Subcutaneous abdominal adipose tissue (tissue), 5 donors: ENCODE results near the gene ABI3.

ENCODE experiments used
- H3K27ac ChIP-seq: one replicate; pipeline ENCODE4 v1.7.0; 2013; ENCODE audit warnings: low read depth, mild to moderate bottlenecking, inconsistent platforms, low read length, moderate library complexity
- H3K27me3 ChIP-seq, 5 donors: one replicate each; pipeline ENCODE4 v1.7.0; 2013; ENCODE audit warnings: low read length in 5 of 5, inconsistent platforms in 1 of 5; ENCODE audit not compliant: control insufficient read depth in 5 of 5, insufficient read depth in 4 of 5
- H3K36me3 ChIP-seq, 5 donors: one replicate each; pipeline ENCODE4 v1.7.0; 2013; ENCODE audit warnings: low read length in 5 of 5; ENCODE audit not compliant: control insufficient read depth in 5 of 5, insufficient read depth in 5 of 5
- H3K4me1 ChIP-seq, 5 donors: one replicate each; pipeline ENCODE4 v1.7.0; 2013; ENCODE audit warnings: low read length in 5 of 5, mild to moderate bottlenecking in 3 of 5, moderate library complexity in 1 of 5; ENCODE audit not compliant: control insufficient read depth in 5 of 5, insufficient read depth in 5 of 5
- H3K4me3 ChIP-seq, 5 donors: one replicate each; pipeline ENCODE4 v1.7.0; 2013; ENCODE audit warnings: low read length in 5 of 5, low read depth in 1 of 5
- H3K9ac ChIP-seq, 5 donors: one replicate each; pipeline ENCODE4 v1.7.0; 2013; ENCODE audit warnings: low read length in 5 of 5, mild to moderate bottlenecking in 4 of 5, moderate library complexity in 3 of 5
- H3K9me3 ChIP-seq, 5 donors: one replicate each; pipeline ENCODE4 v1.7.0; 2013; ENCODE audit warnings: low read length in 5 of 5; ENCODE audit not compliant: control insufficient read depth in 5 of 5
- donor health status: healthy.
- donor health status: healthy.
- donor health status: healthy.
- donor health status: healthy.
- donor health status: healthy.

Gene ABI3

DNA sequence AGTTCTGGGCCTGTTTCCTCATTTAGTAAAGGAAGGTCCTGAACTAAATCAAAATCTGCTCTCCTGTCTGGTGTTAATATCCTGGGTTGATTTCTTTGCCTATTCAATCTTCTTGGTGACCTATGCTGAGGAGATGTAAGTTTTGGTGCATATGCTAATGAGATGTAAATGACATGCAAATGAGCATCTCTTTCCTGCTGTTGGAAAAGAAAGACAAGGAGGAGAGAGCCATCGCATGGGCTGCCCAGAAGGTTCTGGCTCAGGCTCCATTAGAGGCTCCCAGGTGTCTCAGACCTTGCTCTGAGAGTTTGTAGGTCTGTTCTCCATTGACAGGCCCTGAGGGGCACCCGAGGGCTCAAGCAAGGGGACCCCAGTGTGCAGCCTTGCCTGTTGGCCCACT is 3.3 kb downstream of the ABI3 start:
- Histone ChIP-seq H3K27me3 (peaks cover 0 to 10% (median 6%) of the 10 kb centered on the region in 5 donors), H3K4me1 (peaks cover 12 to 69% (median 33%) of the 10 kb centered on the region in 5 donors), H3K9me3 (no peaks in the 10 kb centered on the region), H3K9ac (no peak overlapping the region), H3K27ac (no peak overlapping the region), H3K4me3 (no peak overlapping the region), H3K36me3 (no peaks in the 10 kb centered on the region)

- no peak overlapping the region for H3K9ac ChIP-seq
- H3K36me3 ChIP-seq, result no peaks in the 10 kb centered on the region
- peak overlapping the region in 1 of 5 donors; percentile 6 for H3K4me3 ChIP-seq
- peaks cover 12 to 63% (median 35%) of the 10 kb centered on the region in 5 donors for H3K4me1 ChIP-seq
- no peaks in the 10 kb centered on the region for H3K9me3 ChIP-seq
- H3K27ac ChIP-seq, result no peak overlapping the region
- H3K27me3 ChIP-seq, result peaks cover 0 to 12% (median 6%) of the 10 kb centered on the region in 5 donors
Measured at GRCh38 chr17:49214676-49215360, 4.3 kb downstream of the ABI3 start.

DNA sequence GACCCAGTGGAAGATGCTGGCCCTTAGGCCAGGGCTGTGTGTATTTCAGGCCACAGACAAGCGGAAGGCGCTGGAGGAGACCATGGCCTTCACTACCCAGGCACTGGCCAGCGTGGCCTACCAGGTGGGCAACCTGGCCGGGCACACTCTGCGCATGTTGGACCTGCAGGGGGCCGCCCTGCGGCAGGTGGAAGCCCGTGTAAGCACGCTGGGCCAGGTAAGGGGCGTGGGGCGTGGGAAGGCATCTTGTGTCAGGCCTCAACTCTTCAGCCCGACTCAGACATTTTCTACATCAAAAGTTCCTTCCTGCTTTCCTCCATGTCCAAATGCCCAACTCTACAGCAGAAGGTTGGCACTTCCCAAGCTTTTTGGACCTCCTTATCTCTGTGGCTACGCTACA is 6.0 kb downstream of the ABI3 start:
- Histone ChIP-seq H3K9me3 (no peaks in the 10 kb centered on the region), H3K9ac (no peak overlapping the region), H3K27ac (peak overlapping the region; percentile 50), H3K4me1 (peaks cover 12 to 51% (median 29%) of the 10 kb centered on the region in 5 donors), H3K4me3 (no peak overlapping the region), H3K36me3 (no peaks in the 10 kb centered on the region), H3K27me3 (peaks cover 0 to 6% (median 5%) of the 10 kb centered on the region in 5 donors)

- Histone ChIP-seq H3K36me3 (no peaks in the 10 kb centered on the region), H3K4me1 (peaks cover 12 to 51% (median 29%) of the 10 kb centered on the region in 5 donors), H3K9ac (no peak overlapping the region), H3K27ac (peak overlapping the region; percentile 50), H3K27me3 (peaks cover 0 to 10% (median 5%) of the 10 kb centered on the region in 5 donors), H3K9me3 (no peaks in the 10 kb centered on the region), H3K4me3 (no peak overlapping the region)
Measured at GRCh38 chr17:49216953-49217650, 6.6 kb downstream of the ABI3 start.

DNA sequence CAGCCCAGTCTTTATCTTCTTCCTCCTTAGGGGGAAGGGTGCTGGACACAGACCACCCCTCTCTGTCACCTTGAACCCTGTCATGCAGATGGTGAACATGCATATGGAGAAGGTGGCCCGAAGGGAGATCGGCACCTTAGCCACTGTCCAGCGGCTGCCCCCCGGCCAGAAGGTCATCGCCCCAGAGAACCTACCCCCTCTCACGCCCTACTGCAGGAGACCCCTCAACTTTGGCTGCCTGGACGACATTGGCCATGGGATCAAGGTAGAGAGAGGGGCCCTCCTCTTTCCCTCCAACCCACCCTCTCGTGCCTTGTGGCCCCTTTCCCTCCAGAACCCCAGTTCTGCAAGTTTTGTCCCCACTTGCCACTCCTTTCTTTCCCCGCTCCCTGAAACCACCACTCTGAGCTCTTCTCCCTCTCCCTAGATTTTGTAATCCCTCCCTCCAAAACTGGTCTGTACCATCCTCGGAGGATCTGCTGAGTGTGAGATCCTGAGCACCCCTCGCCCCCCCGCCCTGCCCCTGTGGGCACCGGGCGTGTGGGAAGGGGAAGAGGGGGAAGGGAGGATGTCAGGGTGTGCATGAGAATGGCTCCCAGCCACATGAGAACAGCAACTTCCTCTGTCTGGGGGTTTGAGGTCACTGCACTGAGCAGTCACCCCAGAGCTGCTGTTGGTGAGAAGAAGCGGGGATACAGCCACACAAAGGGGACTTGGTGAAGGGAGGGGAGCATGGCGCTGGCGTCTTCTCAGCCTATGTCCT is 7.3 kb downstream of the ABI3 start:
- Histone ChIP-seq H3K9me3 (no peaks in the 10 kb centered on the region), H3K9ac (no peak overlapping the region), H3K27me3 (peaks cover under 1 to 13% (median 10%) of the 10 kb centered on the region in 5 donors), H3K27ac (no peak overlapping the region), H3K4me1 (peaks cover 12 to 49% (median 29%) of the 10 kb centered on the region in 5 donors), H3K4me3 (peak overlapping the region in 1 of 5 donors; percentile 26), H3K36me3 (no peaks in the 10 kb centered on the region)

GRCh38 chr17:49218941-49219913 is 8.7 kb downstream of the ABI3 start:
- H3K9ac ChIP-seq, result no peak overlapping the region
- peaks cover 12 to 48% (median 40%) of the 10 kb centered on the region in 5 donors for H3K4me1 ChIP-seq
- H3K27me3 ChIP-seq, result peaks cover 6 to 24% (median 23%) of the 10 kb centered on the region in 5 donors
- no peaks in the 10 kb centered on the region for H3K36me3 ChIP-seq
- no peak overlapping the region for H3K27ac ChIP-seq
- H3K4me3 ChIP-seq, result no peak overlapping the region
- H3K9me3 ChIP-seq, result no peaks in the 10 kb centered on the region

DNA sequence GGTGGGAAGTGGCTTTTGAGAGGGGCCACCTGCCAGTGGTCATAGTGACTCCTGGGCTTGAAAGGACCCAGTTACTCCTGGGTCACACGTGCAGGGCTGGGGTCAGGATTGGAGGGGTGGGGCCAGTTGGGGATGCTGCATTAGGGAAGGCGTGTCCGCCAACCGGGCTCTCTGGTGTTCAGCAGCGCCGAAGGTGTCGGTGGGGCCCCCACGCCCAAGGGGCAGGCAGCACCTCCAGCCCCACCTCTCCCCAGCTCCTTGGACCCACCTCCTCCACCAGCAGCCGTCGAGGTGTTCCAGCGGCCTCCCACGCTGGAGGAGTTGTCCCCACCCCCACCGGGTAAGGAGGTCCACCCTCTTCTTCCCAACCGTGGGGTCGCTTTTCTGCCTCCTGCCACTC is 9.5 kb downstream of the ABI3 start:
- peaks cover 14 to 32% (median 31%) of the 10 kb centered on the region in 5 donors for H3K27me3 ChIP-seq
- peaks cover 9 to 50% (median 43%) of the 10 kb centered on the region in 5 donors for H3K4me1 ChIP-seq
- no peak overlapping the region for H3K9ac ChIP-seq
- H3K9me3 ChIP-seq, result no peaks in the 10 kb centered on the region
- no peak overlapping the region for H3K27ac ChIP-seq
- no peaks in the 10 kb centered on the region for H3K36me3 ChIP-seq
- H3K4me3 ChIP-seq, result no peak overlapping the region

GRCh38 chr17:49223168-49223516 is 12.6 kb downstream of the ABI3 start:
- peaks cover under 1 to 36% (median 22%) of the 10 kb centered on the region in 5 donors for H3K4me1 ChIP-seq
- no peaks in the 10 kb centered on the region for H3K9me3 ChIP-seq
- H3K9ac ChIP-seq, result no peak overlapping the region
- peak overlapping the region in 1 of 5 donors; percentile 51 for H3K4me3 ChIP-seq
- no peak overlapping the region for H3K27ac ChIP-seq
- peaks cover 24 to 60% (median 49%) of the 10 kb centered on the region in 5 donors for H3K27me3 ChIP-seq
- H3K36me3 ChIP-seq, result no peaks in the 10 kb centered on the region

DNA sequence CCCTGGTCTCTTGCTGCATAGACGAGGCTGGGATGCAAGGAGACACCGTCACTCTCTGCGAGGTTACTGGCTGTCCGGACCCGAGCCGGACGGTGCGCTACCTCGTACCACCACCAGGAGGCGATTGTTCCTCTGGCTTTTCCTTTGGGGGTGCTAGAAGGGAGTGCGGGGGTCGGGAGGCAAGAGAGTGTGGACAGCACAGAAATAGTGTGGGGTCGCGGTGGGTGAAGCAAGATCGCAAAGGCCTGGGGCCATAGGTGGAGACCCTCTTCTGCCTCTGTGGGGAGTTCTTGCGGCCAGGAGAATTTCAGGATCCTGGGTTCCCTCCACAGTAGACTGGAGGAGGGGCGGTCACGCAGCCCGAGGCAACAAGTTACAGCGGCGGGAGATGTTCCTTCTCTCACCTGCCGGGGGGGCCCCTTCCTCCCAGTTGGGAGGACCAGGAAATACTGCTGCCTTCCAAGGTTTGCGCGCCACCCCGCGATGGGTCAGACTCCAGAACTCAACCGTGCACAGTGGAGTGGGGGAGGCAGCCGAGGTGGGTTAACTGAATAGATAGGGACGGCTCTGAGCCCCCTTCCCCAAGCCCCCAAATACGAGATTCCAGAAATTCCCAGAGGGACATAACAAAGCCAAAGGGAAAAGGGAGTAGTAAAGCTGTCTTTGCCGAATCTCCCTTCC is 13.2 kb downstream of the ABI3 start:
- H3K4me3 ChIP-seq, result peak overlapping the region; percentile 17 to 51 (median 43)
- no peak overlapping the region for H3K9ac ChIP-seq
- peaks cover 0 to 32% (median 20%) of the 10 kb centered on the region in 5 donors for H3K4me1 ChIP-seq
- H3K27ac ChIP-seq, result no peak overlapping the region
- peaks cover 24 to 62% (median 49%) of the 10 kb centered on the region in 5 donors for H3K27me3 ChIP-seq
- no peaks in the 10 kb centered on the region for H3K36me3 ChIP-seq
- H3K9me3 ChIP-seq, result no peaks in the 10 kb centered on the region
